HL-60 (cell line): Measurements from ENCODE around the gene P2RX6.

Experiments
- DNase-seq, 2 experiments: peaks; one replicate each; pipeline ENCODE4 v3.0.0-alpha.2; 2010 to 2020; ENCODE audit warnings: low read depth in 1 of 2, low spot score in 1 of 2
- H3K27ac ChIP-seq: fragments of 250-450 bp; sonication (Bioruptor Pico); replicated peaks from 2 replicates; pipeline ENCODE4 v1.5.1; 2020; ENCODE audit warnings: mild to moderate bottlenecking, moderate library complexity
- H3K27me3 ChIP-seq: fragments of 250-450 bp; sonication (Bioruptor Pico); 2 replicates; pipeline ENCODE4 v1.5.1; 2021; ENCODE audit warnings: mild to moderate bottlenecking, moderate library complexity; ENCODE audit not compliant: insufficient read depth, poor library complexity, severe bottlenecking
- H3K4me3 ChIP-seq: replicated peaks from 2 replicates; pipeline ENCODE4 v1.5.1; 2011; ENCODE audit warnings: mild to moderate bottlenecking, control low read depth, low read length; ENCODE audit not compliant: insufficient read depth
- GABPA ChIP-seq: IDR thresholded peaks from 2 replicates; pipeline ENCODE4 v1.6.1; 2012; ENCODE audit warnings: low read depth
- POLR2AphosphoS5 ChIP-seq: IDR thresholded peaks from 2 replicates; pipeline ENCODE4 v1.6.1; 2012; ENCODE audit warnings: low read depth
- SPI1 ChIP-seq: IDR thresholded peaks from 2 replicates; pipeline ENCODE4 v1.6.1; 2012; ENCODE audit warnings: low read depth, mild to moderate bottlenecking, borderline replicate concordance
- TF ChIP-seq, protein P1 (sequence below): IDR thresholded peaks from one replicate; pipeline ENCODE4 v1.5.1; 2011; ENCODE audit warnings: low read length, control low read depth, inconsistent platforms; ENCODE audit not compliant: insufficient read depth
- TF ChIP-seq, protein P2 (sequence below): IDR thresholded peaks from 2 replicates; pipeline ENCODE4 v1.6.1; 2012; ENCODE audit warnings: low read depth; ENCODE audit not compliant: insufficient replicate concordance

Gene P2RX6

DNA sequence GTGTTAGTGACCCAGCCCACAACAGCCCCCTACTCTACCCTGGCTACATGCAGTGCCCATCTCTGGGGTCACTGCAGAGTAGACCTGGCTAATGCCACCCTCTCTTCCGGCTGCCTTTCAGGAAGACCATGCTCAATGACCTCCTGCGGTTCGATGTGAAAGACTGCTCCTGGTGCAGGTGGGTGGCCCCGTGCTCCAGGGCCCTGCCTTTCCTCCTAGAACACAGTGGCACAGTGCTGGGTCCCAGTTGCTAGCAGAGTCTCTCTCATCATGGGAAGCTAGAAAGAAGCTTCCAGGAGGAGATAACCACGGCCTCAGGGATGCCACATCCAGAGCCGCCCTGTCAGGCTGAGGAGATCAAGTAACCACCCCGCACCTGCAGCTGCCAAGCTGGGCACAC, 29.2 kb upstream of the P2RX6 start:
- Histone ChIP-seq H3K27me3 (no peaks in the 10 kb centered on the region), H3K27ac (no peak overlapping the region), H3K4me3 (no peak overlapping the region)
- no peak for DNase-seq
- TF ChIP-seq, protein P1, sequence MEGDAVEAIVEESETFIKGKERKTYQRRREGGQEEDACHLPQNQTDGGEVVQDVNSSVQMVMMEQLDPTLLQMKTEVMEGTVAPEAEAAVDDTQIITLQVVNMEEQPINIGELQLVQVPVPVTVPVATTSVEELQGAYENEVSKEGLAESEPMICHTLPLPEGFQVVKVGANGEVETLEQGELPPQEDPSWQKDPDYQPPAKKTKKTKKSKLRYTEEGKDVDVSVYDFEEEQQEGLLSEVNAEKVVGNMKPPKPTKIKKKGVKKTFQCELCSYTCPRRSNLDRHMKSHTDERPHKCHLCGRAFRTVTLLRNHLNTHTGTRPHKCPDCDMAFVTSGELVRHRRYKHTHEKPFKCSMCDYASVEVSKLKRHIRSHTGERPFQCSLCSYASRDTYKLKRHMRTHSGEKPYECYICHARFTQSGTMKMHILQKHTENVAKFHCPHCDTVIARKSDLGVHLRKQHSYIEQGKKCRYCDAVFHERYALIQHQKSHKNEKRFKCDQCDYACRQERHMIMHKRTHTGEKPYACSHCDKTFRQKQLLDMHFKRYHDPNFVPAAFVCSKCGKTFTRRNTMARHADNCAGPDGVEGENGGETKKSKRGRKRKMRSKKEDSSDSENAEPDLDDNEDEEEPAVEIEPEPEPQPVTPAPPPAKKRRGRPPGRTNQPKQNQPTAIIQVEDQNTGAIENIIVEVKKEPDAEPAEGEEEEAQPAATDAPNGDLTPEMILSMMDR: no peak
- no peak for TF ChIP-seq GABPA

DNA sequence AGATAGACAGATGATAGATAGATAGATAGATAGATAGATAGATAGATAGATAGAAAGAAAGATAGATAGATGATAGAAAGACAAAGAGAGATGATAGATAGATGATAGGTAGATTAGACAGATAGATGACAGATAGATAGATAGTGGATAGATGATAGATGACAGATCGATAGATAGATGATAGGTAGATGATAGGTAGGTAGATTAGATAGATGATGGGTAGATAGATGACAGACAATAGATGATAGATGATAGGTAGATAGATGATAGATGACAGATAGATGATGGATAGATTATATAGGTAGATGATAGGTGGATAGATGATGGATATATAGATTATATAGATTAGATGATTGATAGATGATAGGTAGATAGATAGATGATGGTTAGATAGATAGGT, 28.6 kb upstream of the P2RX6 start:
- no peak overlapping the region for H3K4me3 ChIP-seq
- TF ChIP-seq, protein P1: no peak
- TF ChIP-seq, protein P2, sequence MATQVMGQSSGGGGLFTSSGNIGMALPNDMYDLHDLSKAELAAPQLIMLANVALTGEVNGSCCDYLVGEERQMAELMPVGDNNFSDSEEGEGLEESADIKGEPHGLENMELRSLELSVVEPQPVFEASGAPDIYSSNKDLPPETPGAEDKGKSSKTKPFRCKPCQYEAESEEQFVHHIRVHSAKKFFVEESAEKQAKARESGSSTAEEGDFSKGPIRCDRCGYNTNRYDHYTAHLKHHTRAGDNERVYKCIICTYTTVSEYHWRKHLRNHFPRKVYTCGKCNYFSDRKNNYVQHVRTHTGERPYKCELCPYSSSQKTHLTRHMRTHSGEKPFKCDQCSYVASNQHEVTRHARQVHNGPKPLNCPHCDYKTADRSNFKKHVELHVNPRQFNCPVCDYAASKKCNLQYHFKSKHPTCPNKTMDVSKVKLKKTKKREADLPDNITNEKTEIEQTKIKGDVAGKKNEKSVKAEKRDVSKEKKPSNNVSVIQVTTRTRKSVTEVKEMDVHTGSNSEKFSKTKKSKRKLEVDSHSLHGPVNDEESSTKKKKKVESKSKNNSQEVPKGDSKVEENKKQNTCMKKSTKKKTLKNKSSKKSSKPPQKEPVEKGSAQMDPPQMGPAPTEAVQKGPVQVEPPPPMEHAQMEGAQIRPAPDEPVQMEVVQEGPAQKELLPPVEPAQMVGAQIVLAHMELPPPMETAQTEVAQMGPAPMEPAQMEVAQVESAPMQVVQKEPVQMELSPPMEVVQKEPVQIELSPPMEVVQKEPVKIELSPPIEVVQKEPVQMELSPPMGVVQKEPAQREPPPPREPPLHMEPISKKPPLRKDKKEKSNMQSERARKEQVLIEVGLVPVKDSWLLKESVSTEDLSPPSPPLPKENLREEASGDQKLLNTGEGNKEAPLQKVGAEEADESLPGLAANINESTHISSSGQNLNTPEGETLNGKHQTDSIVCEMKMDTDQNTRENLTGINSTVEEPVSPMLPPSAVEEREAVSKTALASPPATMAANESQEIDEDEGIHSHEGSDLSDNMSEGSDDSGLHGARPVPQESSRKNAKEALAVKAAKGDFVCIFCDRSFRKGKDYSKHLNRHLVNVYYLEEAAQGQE: no peak
- TF ChIP-seq GABPA (no peak), SPI1 (no peak), POLR2AphosphoS5 (no peak)

DNA sequence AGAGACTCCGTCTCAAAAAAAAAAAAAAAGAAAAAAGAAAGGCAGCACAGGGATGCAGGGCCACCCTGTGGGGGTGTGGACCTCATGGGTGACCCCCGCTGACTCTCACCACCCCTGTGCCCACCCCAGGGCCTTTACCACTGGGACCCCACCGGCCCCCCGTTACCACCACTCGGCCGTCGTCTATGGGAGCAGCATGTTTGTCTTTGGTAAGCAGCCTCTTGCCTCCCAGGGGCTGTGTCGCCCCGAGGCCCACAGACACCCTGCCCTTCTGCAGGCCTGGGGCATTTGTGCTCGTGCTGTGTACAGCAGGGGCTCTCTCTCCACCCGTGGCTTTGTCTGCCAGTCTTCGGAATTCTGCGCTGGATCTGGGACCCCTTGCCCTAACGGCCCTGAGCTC, 27.6 kb upstream of the P2RX6 start:
- Histone ChIP-seq H3K27ac (no peak overlapping the region), H3K27me3 (no peaks in the 10 kb centered on the region), H3K4me3 (no peak overlapping the region)
- DNase-seq: no peak
- TF ChIP-seq SPI1 (no peak), GABPA (no peak), POLR2AphosphoS5 (no peak)
- TF ChIP-seq, protein P2: no peak
- TF ChIP-seq, protein P1: no peak

More for the DNA sequence above, 28.6 kb upstream of the P2RX6 start:
- Histone ChIP-seq H3K27me3 (no peaks in the 10 kb centered on the region), H3K27ac (no peak overlapping the region)
- DNase-seq: no peak

DNA sequence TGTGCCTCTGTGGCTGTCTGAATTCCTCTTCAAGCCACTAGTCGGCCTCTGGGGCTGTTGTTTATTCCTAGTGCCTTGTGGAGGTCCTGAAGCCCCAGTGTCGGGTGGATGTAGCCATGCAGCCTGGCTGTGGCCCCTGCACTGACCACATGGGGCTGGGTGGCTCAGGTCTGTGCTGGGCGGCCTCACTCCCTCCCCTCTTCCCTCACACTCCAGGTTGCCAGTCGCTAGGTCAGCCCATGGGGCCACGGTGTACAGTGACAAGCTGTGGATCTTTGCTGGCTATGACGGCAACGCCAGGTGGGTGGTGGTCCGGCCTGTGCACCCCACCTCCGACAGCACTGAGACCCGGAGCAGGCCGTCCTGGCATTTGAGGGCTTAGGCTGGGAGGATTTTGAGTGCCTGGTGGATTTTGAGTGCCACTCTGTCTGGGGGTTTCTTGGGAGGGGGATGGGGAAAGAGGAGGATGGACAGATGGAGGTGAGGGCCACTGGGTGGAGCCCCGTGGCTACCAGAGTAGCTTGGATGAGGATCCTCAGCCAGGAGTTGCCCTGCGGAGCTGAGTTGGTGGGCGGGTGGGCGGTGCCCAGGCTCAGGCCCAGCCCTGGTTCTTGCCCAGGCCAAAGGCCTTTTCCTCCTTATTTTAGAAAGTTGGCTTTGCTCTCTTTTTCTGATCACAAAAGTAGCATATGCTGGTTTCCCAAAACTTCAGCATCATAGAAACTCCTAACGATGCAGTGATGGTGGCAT, 26.2 kb upstream of the P2RX6 start:
- Histone ChIP-seq H3K27ac (no peak overlapping the region), H3K4me3 (no peak overlapping the region), H3K27me3 (no peaks in the 10 kb centered on the region)
- no peak for DNase-seq
- TF ChIP-seq SPI1: no peak
- no peak for TF ChIP-seq GABPA
- TF ChIP-seq, protein P1: no peak
- TF ChIP-seq, protein P2: no peak
- no peak for TF ChIP-seq POLR2AphosphoS5
